ENCODE results near the gene WWOX. TPM values are rescaled to one million over a fixed set of nuclear protein-coding genes. Genes with fewer than 3 reads are reported as not detected.
"Not testable (repeated sequence)": the region's sequence is repeated elsewhere in the genome, so short reads cannot be mapped to it uniquely, and the experiment has no call there.

The WWOX gene
- total and polyA plus RNA-seq, 2 donors (not counting 1 experiment from before 2014, with no cell fraction given) = 10.5 to 42.3 TPM

DNA sequence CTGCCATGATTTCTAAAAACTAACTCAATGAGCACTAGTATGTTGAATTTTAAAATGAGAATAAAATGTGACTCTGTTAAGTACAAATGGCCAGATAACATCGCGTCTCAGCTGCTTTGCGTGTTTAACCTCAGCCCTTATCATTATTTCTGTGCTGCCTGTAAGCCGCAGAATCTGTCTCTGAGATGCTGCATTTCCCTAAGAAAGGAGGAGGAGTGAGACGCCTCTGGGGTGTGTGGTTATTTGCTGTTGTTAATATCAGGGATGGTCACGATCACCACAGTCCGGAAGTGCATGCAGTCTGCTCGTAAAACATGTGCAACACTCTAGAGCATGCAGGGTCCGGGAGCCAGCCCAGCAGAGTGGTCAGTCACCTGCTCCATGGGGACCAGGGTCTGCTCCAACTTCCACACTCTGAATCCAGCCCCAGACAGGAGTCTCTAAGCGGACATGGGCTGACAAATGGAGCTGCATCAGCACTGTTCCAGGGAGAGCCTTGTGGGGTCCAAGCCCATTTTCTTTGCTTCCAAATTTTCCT is 1158.6 kb downstream of the WWOX start:
- Histone ChIP-seq H3K4me2 (replicated peaks; ENCODE audit: low read depth, low read length, poor library complexity, severe bottlenecking) (no peak overlapping the region), H2AFZ (ENCODE audit: insufficient read depth, low read depth, low read length, poor library complexity, severe bottlenecking) (no peak overlapping the region), H3K4me3 (ENCODE audit: control extremely low read depth in 1 of 5, extremely low read depth in 1 of 5, insufficient read depth in 1 of 5, low read depth in 2 of 5, low read length in 4 of 5) (no peak overlapping the region), H3K36me3 (replicated peaks in 1 of 2; ENCODE audit: control extremely low read depth in 1 of 2, control insufficient read depth in 1 of 2, extremely low read depth in 1 of 2, insufficient read depth in 2 of 2, low read length in 1 of 2) (no peaks in the 10 kb centered on the region), H3K9ac (ENCODE audit: low read length) (no peak overlapping the region), H3K4me1 (ENCODE audit: control insufficient read depth in 2 of 2, insufficient read depth in 2 of 2, low read length in 2 of 2) (no peaks in the 10 kb centered on the region), H3K79me2 (ENCODE audit: control insufficient read depth, insufficient read depth, low read length) (no peaks in the 10 kb centered on the region), H3K9me3 (ENCODE audit: control extremely low read depth in 1 of 3, control insufficient read depth in 2 of 3, insufficient read depth in 1 of 3, low read length in 2 of 3) (peaks cover 0 to 5% (median 0%) of the 10 kb centered on the region in 3 donors), H3K27me3 (replicated peaks in 1 of 4; ENCODE audit: control extremely low read depth in 1 of 4, control insufficient read depth in 3 of 4, insufficient read depth in 4 of 4, low read length in 3 of 4) (peaks cover 0 to 10% (median 3%) of the 10 kb centered on the region in 4 experiments), H4K20me1 (ENCODE audit: control insufficient read depth, insufficient read depth, low read length, poor library complexity, severe bottlenecking) (no peaks in the 10 kb centered on the region), H3K27ac (ENCODE audit: low read length in 2 of 2) (no peak overlapping the region)
- no peak overlapping the region for H3K4me3 Mint-ChIP-seq
- POLR2A ChIA-PET = no interaction called here
- 92% methylated on average over 6 of the region's 10 CpGs for WGBS (ENCODE audit: insufficient coverage)
- intact Hi-C loops (cut with micrococcal nuclease) = no loop called here
- no peaks in the 10 kb centered on the region for H3K9me3 Mint-ChIP-seq (ENCODE audit: insufficient read depth)
- H3K27ac Mint-ChIP-seq = no peak overlapping the region
- peaks cover 46% of the 10 kb centered on the region for H3K27me3 Mint-ChIP-seq
- DNase-seq = no peak
- TF ChIP-seq EZH2 (IDR thresholded peaks at IDR 0.05; ENCODE audit: borderline replicate concordance, insufficient read depth, low read depth, low read length, poor library complexity, severe bottlenecking) = no peak
- no peak for TF ChIP-seq CTCF (IDR thresholded peaks at IDR 0.05)
- CTCF ChIA-PET = no interaction called here
- H3K4me1 Mint-ChIP-seq = no peaks in the 10 kb centered on the region
- no peak for ATAC-seq (ENCODE audit: low read depth)

DNA sequence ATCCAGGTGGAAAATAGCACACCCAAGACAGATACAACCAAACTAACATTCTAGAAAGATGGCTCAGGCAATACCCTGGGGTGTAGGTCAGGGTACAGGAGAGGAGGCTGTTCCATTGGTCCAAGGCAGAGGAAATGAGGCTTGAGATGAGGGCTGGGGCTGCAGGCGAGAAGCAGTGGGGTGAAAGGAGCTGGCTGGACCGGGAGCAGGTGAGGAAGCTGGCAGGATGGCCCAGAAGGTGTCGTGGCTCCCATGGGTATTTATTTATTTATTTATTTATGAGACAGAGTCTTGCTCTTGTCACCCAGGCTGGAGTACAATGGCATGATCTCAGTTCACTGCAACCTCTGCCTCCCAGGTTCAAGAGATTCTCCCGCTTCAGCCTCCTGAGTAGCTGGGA is 1161.4 kb downstream of the WWOX start:
- H3K9ac ChIP-seq (ENCODE audit: low read length); H3K4me3 ChIP-seq (ENCODE audit: control extremely low read depth in 1 of 5, extremely low read depth in 1 of 5, insufficient read depth in 1 of 5, low read depth in 2 of 5, low read length in 4 of 5); H3K4me1 Mint-ChIP-seq; DNase-seq; H3K9me3 ChIP-seq (ENCODE audit: control extremely low read depth in 1 of 3, control insufficient read depth in 2 of 3, insufficient read depth in 1 of 3, low read length in 2 of 3); intact Hi-C loops (cut with micrococcal nuclease); CTCF ChIA-PET; H3K36me3 ChIP-seq (replicated peaks in 1 of 2; ENCODE audit: control extremely low read depth in 1 of 2, control insufficient read depth in 1 of 2, extremely low read depth in 1 of 2, insufficient read depth in 2 of 2, low read length in 1 of 2); H3K79me2 ChIP-seq (ENCODE audit: control insufficient read depth, insufficient read depth, low read length); H3K4me3 Mint-ChIP-seq; H3K27ac ChIP-seq (ENCODE audit: low read length in 2 of 2); H3K9me3 Mint-ChIP-seq (ENCODE audit: insufficient read depth); H3K4me1 ChIP-seq (ENCODE audit: control insufficient read depth in 2 of 2, insufficient read depth in 2 of 2, low read length in 2 of 2); ATAC-seq (ENCODE audit: low read depth); H2AFZ ChIP-seq (ENCODE audit: insufficient read depth, low read depth, low read length, poor library complexity, severe bottlenecking); H3K4me2 ChIP-seq (replicated peaks; ENCODE audit: low read depth, low read length, poor library complexity, severe bottlenecking); H4K20me1 ChIP-seq (ENCODE audit: control insufficient read depth, insufficient read depth, low read length, poor library complexity, severe bottlenecking); H3K27ac Mint-ChIP-seq: not testable (repeated sequence)
- peaks cover 0 to 18% (median 7%) of the 10 kb centered on the region in 4 experiments for H3K27me3 ChIP-seq (replicated peaks in 1 of 4; ENCODE audit: control extremely low read depth in 1 of 4, control insufficient read depth in 3 of 4, insufficient read depth in 4 of 4, low read length in 3 of 4)
- 83% methylated on average over 3 of the region's 4 CpGs for WGBS (ENCODE audit: insufficient coverage)
- H3K27me3 Mint-ChIP-seq = peaks cover 57% of the 10 kb centered on the region
- POLR2A ChIA-PET = interaction anchor here (0.7 kb wide), 1 partner anchor 300 kb away, joined by 4 read pairs; no protein-coding TSS in a partner anchor
